Measurements from ENCODE around the gene AKR1E2. TPM values are rescaled to one million over a fixed set of nuclear protein-coding genes. Genes with fewer than 3 reads are reported as not detected.

AKR1E2 gene
- total RNA-seq, 2 donors from 2014 or later = 0.26 to 14.5 TPM

- Histone ChIP-seq H3K36me3 (replicated peaks in 1 of 2; ENCODE audit: insufficient read depth in 1 of 2, low read depth in 2 of 2) (no peaks in the 10 kb centered on the region), H3K4me3 (no peak overlapping the region), H3K4me1 (no peaks in the 10 kb centered on the region), H3K27me3 (no peaks in the 10 kb centered on the region), H3K9me3 (no peaks in the 10 kb centered on the region), H3K27ac (no peak overlapping the region)
- intact Hi-C loops (cut with DNase I) = no loop called here
- 73 to 86% methylated on average over 3 of the region's 3 CpGs for WGBS, 2 donors
- ATAC-seq = no peak
- DNase-seq = no peak
- no peak for TF ChIP-seq CTCF (IDR thresholded peaks at IDR 0.05)
- no peak for TF ChIP-seq POLR2A (IDR thresholded peaks at IDR 0.05)
These were observed 36.0 kb upstream of the AKR1E2 start for GRCh38 chr10:4790045-4790444.

GRCh38 chr10:4790922-4791321 lies 35.1 kb upstream of the AKR1E2 start:
- intact Hi-C loops (cut with DNase I) = no loop called here
- ATAC-seq = no peak
- 57 to 58% methylated on average over 4 of the region's 4 CpGs for WGBS, 2 donors

GRCh38 chr10:4792381-4792780 lies 33.6 kb upstream of the AKR1E2 start:
- no peak overlapping the region for H3K27ac ChIP-seq
- H3K4me3 ChIP-seq = no peak overlapping the region
- DNase-seq (no peak), ATAC-seq (no peak)
- TF ChIP-seq POLR2A (IDR thresholded peaks at IDR 0.05) (no peak), CTCF (IDR thresholded peaks at IDR 0.05) (no peak)
- H3K9me3 ChIP-seq = no peaks in the 10 kb centered on the region
- intact Hi-C loops (cut with DNase I) = no loop called here
- no peaks in the 10 kb centered on the region for H3K36me3 ChIP-seq (replicated peaks in 1 of 2; ENCODE audit: insufficient read depth in 1 of 2, low read depth in 2 of 2)
- no peaks in the 10 kb centered on the region for H3K4me1 ChIP-seq
- H3K27me3 ChIP-seq = no peaks in the 10 kb centered on the region
- 40 to 50% methylated on average over 1 of the region's 1 CpG for WGBS, 2 donors

More at GRCh38 chr10:4790922-4791321, 35.1 kb upstream of the AKR1E2 start:
- Histone ChIP-seq H3K4me1 (no peaks in the 10 kb centered on the region), H3K4me3 (no peak overlapping the region), H3K27me3 (no peaks in the 10 kb centered on the region), H3K27ac (no peak overlapping the region), H3K36me3 (replicated peaks in 1 of 2; ENCODE audit: insufficient read depth in 1 of 2, low read depth in 2 of 2) (no peaks in the 10 kb centered on the region), H3K9me3 (no peaks in the 10 kb centered on the region)
- TF ChIP-seq CTCF (IDR thresholded peaks at IDR 0.05) (no peak), POLR2A (IDR thresholded peaks at IDR 0.05) (no peak)
- no peak for DNase-seq

GRCh38 chr10:4801405-4801804 lies 24.6 kb upstream of the AKR1E2 start:
- no peak overlapping the region for H3K4me3 ChIP-seq
- no peak overlapping the region for H3K27ac ChIP-seq
- 86 to 91% methylated on average over 3 of the region's 3 CpGs for WGBS, 2 donors
- TF ChIP-seq POLR2A (IDR thresholded peaks at IDR 0.05) = no peak
- no peak for TF ChIP-seq CTCF (IDR thresholded peaks at IDR 0.05)
- DNase-seq (no peak), ATAC-seq (no peak)
- H3K27me3 ChIP-seq = no peaks in the 10 kb centered on the region
- intact Hi-C loops (cut with DNase I) = no loop called here
- no peaks in the 10 kb centered on the region for H3K36me3 ChIP-seq (replicated peaks in 1 of 2; ENCODE audit: insufficient read depth in 1 of 2, low read depth in 2 of 2)
- H3K9me3 ChIP-seq = no peaks in the 10 kb centered on the region
- H3K4me1 ChIP-seq = no peaks in the 10 kb centered on the region

GRCh38 chr10:4802711-4803487 lies 23.1 kb upstream of the AKR1E2 start:
- TF ChIP-seq POLR2A (IDR thresholded peaks at IDR 0.05) (no peak), CTCF (IDR thresholded peaks at IDR 0.05) (no peak)
- no peaks in the 10 kb centered on the region for H3K9me3 ChIP-seq
- ATAC-seq = no peak
- no peak for DNase-seq
- H3K4me1 ChIP-seq = no peaks in the 10 kb centered on the region
- H3K27me3 ChIP-seq = no peaks in the 10 kb centered on the region
- WGBS, 2 donors = 75 to 79% methylated on average over 6 of the region's 6 CpGs
- no peak overlapping the region for H3K27ac ChIP-seq
- no peak overlapping the region for H3K4me3 ChIP-seq
- H3K36me3 ChIP-seq (replicated peaks in 1 of 2; ENCODE audit: insufficient read depth in 1 of 2, low read depth in 2 of 2) = no peaks in the 10 kb centered on the region
- intact Hi-C loops (cut with DNase I) = no loop called here

Data from body of pancreas (tissue), 4 donors.